Measurements from ENCODE around the gene PLAAT2.

Gene PLAAT2

GRCh38 chr11:63512816-63513215 lies 50.4 kb downstream of the PLAAT2 start:
- no peak for DNase-seq

GRCh38 chr11:63511048-63511748 lies 52.0 kb downstream of the PLAAT2 start:
- DNase-seq, result no peak

- DNase-seq, result no peak
These were observed 52.7 kb downstream of the PLAAT2 start for GRCh38 chr11:63510360-63511047.

- DNase-seq, result no peak
These were observed 54.4 kb downstream of the PLAAT2 start for GRCh38 chr11:63508745-63509144.

GRCh38 chr11:63508009-63508408 lies 55.2 kb downstream of the PLAAT2 start:
- no peak for DNase-seq

GRCh38 chr11:63507511-63507910 lies 55.7 kb downstream of the PLAAT2 start:
- no peak for DNase-seq

- no peak for DNase-seq
These were observed 56.3 kb downstream of the PLAAT2 start for GRCh38 chr11:63506876-63507275.

- DNase-seq, result no peak
These were observed 57.2 kb downstream of the PLAAT2 start, which contains the start of gene LGALS12 for GRCh38 chr11:63505857-63506528. Gene LGALS12, plus strand, starts transcription at chr11:63506084. Its CDS starts 375 bp downstream, at chr11:63506459.

GRCh38 chr11:63504933-63505586 lies 58.1 kb downstream of the PLAAT2 start:
- no peak for DNase-seq

GRCh38 chr11:63504054-63504453 lies 59.1 kb downstream of the PLAAT2 start:
- no peak for DNase-seq

- no peak for DNase-seq
These were observed 59.7 kb downstream of the PLAAT2 start for GRCh38 chr11:63503492-63503891.
